NB4 (cell line): Measurements from ENCODE around the gene IL20.

Experiments
- POLR2A ChIP-seq: IDR thresholded peaks from 2 replicates; pipeline ENCODE4 v1.6.1; 2011; ENCODE audit warnings: mild to moderate bottlenecking; ENCODE audit not compliant: insufficient read length; ENCODE audit errors: extremely low read depth
- TF ChIP-seq, protein P1 (sequence below): IDR thresholded peaks from one replicate; pipeline ENCODE4 v1.5.1; 2012; ENCODE audit warnings: low read depth, low read length
- TF ChIP-seq, protein P2 (sequence below): IDR thresholded peaks from 2 replicates; pipeline ENCODE4 v1.6.1; 2011; ENCODE audit warnings: low read depth, low read length

DNA sequence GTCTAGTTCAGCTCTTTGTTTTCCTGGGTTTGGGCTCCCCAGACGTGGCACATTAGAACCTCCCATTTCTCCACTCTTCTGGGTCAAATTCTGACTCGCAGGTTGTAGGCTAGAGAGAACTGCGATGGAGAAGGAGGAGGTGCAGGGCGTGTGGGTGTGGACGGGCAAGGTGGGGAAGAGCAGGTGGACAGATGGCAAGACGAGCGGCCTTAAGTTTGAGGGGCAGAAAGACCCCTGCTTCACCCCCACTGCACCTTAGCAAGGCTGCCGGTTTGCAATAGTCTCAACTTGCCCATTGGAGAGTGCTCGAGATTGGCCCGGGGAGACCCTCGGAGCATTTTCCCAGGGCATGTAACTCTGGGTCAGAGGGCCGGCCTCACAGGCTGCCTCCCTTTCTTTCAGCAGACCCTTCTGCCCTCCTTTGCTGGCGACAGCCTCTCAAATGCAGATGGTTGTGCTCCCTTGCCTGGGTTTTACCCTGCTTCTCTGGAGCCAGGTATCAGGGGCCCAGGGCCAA, 33.5 kb downstream of the IL20 start:
- TF ChIP-seq, protein P1, sequence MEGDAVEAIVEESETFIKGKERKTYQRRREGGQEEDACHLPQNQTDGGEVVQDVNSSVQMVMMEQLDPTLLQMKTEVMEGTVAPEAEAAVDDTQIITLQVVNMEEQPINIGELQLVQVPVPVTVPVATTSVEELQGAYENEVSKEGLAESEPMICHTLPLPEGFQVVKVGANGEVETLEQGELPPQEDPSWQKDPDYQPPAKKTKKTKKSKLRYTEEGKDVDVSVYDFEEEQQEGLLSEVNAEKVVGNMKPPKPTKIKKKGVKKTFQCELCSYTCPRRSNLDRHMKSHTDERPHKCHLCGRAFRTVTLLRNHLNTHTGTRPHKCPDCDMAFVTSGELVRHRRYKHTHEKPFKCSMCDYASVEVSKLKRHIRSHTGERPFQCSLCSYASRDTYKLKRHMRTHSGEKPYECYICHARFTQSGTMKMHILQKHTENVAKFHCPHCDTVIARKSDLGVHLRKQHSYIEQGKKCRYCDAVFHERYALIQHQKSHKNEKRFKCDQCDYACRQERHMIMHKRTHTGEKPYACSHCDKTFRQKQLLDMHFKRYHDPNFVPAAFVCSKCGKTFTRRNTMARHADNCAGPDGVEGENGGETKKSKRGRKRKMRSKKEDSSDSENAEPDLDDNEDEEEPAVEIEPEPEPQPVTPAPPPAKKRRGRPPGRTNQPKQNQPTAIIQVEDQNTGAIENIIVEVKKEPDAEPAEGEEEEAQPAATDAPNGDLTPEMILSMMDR: no peak
- TF ChIP-seq POLR2A: no peak
- TF ChIP-seq, protein P2, sequence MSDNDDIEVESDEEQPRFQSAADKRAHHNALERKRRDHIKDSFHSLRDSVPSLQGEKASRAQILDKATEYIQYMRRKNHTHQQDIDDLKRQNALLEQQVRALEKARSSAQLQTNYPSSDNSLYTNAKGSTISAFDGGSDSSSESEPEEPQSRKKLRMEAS: no peak
